ENCODE results near the gene MAPKAPK3. TPM values are rescaled to one million over a fixed set of nuclear protein-coding genes. Genes with fewer than 3 reads are reported as not detected.

The MAPKAPK3 gene
- total RNA-seq, 4 donors from 2014 or later = 21.3 to 37.8 (median 26.9) TPM

DNA sequence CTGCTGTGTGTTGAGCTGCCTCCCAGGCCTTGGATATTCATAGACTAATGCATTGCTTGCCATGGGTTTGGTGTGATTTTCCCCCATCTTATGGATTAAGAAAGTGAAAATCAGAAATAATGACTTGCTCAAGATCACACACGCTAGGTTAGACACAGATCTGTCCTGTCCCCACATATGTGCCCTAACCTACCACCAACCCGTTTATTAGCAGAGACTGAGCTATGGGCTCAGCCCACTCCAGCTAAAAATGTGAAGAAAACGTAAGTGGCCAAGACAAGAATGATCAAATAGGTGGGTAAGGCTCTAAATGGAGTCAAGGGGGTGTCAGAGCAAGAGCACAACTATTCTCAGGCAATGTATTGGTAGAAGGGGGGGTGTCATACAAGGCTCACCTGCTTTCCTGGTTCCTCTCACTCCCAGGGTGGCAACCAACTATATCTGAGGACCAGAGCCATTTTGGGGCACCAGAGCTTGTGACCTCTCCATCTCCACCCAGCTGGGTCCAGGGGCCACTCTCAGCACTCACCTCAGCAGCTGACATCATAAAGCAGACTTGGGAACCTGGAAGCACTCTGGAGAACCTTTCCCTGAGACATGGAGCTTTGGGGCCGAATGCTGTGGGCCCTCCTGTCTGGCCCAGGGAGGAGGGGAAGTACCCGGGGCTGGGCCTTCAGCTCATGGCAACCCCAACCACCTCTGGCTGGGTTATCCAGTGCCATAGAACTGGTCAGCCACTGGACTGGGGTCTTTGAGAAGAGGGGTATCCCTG lies 46.3 kb upstream of the MAPKAPK3 start:
- no peaks in the 10 kb centered on the region for H3K9me3 ChIP-seq
- 62 to 71% methylated on average over 3 of the region's 5 CpGs for whole genome bisulfite sequencing, 2 donors (ENCODE audit: low coverage in 1 of 2)
- peak overlapping the region in 3 of 4 donors; percentile 89 to 93 (median 91) for H3K27ac ChIP-seq
- in situ Hi-C loops (cut with MboI; ENCODE audit: low pct_ligation_motif_present in 1 of 4, low pct_unique_long_range_greater_than_20kb in 1 of 4, low sequenced_read_pairs in 3 of 4) (loop anchor here in 2 of 4 donors (5.0 to 25.0 kb wide), 2 partner anchors 42 to 208 kb away; partner anchors contain the start of genes CISH (in 1 of the 2), CYB561D2 (in 1 of the 2), NPRL2 (in 1 of the 2) and TMEM115 (in 1 of the 2)), intact Hi-C loops (cut with DNase I; ENCODE audit: low total_unique reads) (no loop called here)
- no peak for DNase-seq
- H3K4me1 ChIP-seq = peaks cover 8 to 33% (median 26%) of the 10 kb centered on the region in 4 donors
- no peaks in the 10 kb centered on the region for H3K27me3 ChIP-seq
- no peaks in the 10 kb centered on the region for H3K36me3 ChIP-seq
- no peak overlapping the region for H3K4me3 ChIP-seq
- TF ChIP-seq EP300 (IDR thresholded peaks at IDR 0.05; ENCODE audit: low read depth) (no peak), POLR2A (IDR thresholded peaks at IDR 0.05) (no peak), POLR2AphosphoS5 (IDR thresholded peaks at IDR 0.05) (no peak)
- TF ChIP-seq, protein P1, sequence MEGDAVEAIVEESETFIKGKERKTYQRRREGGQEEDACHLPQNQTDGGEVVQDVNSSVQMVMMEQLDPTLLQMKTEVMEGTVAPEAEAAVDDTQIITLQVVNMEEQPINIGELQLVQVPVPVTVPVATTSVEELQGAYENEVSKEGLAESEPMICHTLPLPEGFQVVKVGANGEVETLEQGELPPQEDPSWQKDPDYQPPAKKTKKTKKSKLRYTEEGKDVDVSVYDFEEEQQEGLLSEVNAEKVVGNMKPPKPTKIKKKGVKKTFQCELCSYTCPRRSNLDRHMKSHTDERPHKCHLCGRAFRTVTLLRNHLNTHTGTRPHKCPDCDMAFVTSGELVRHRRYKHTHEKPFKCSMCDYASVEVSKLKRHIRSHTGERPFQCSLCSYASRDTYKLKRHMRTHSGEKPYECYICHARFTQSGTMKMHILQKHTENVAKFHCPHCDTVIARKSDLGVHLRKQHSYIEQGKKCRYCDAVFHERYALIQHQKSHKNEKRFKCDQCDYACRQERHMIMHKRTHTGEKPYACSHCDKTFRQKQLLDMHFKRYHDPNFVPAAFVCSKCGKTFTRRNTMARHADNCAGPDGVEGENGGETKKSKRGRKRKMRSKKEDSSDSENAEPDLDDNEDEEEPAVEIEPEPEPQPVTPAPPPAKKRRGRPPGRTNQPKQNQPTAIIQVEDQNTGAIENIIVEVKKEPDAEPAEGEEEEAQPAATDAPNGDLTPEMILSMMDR (IDR thresholded peaks at IDR 0.05) = no peak

DNA sequence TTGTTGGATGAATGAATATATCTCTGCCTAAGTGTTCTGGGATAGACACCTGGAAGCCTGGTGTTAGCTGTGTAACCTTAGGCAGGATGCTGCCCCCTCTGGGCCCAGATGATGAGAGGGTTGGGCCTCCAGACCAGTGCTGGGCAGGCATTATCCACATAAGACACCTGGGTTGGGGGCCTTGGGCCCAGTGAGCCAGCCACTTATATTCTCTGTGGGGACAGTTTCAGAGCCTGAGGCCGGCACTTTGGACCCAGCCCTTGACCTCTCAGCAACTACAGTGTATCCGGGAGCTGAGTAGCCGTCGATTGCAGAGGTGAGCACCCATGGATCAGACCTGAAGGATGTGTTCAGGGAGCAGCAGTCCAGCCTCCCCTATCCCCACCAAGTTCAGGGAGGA lies 45.5 kb upstream of the MAPKAPK3 start:
- Histone ChIP-seq H3K4me1 (peaks cover 8 to 33% (median 25%) of the 10 kb centered on the region in 4 donors), H3K36me3 (no peaks in the 10 kb centered on the region), H3K4me3 (no peak overlapping the region), H3K9me3 (no peaks in the 10 kb centered on the region), H3K27me3 (no peaks in the 10 kb centered on the region), H3K27ac (peak overlapping the region in 1 of 4 donors; percentile 8)
- 85% methylated on average over 4 of the region's 4 CpGs; no CpG with 5 or more reads in 1 of the 2 donors for WGBS, 2 donors (ENCODE audit: low coverage in 1 of 2)
- intact Hi-C loops (cut with DNase I; ENCODE audit: low total_unique reads) = no loop called here
- TF ChIP-seq EP300 (IDR thresholded peaks at IDR 0.05; ENCODE audit: low read depth) (no peak), POLR2A (IDR thresholded peaks at IDR 0.05) (no peak), POLR2AphosphoS5 (IDR thresholded peaks at IDR 0.05) (no peak)
- no peak for DNase-seq
- in situ Hi-C loops (cut with MboI; ENCODE audit: low pct_ligation_motif_present in 1 of 4, low pct_unique_long_range_greater_than_20kb in 1 of 4, low sequenced_read_pairs in 3 of 4) = loop anchor here in 2 of 4 donors (5.0 to 25.0 kb wide), 2 partner anchors 41 to 209 kb away; partner anchors contain the start of genes CISH (in 1 of the 2), CYB561D2 (in 1 of the 2), NPRL2 (in 1 of the 2) and TMEM115 (in 1 of the 2)

DNA sequence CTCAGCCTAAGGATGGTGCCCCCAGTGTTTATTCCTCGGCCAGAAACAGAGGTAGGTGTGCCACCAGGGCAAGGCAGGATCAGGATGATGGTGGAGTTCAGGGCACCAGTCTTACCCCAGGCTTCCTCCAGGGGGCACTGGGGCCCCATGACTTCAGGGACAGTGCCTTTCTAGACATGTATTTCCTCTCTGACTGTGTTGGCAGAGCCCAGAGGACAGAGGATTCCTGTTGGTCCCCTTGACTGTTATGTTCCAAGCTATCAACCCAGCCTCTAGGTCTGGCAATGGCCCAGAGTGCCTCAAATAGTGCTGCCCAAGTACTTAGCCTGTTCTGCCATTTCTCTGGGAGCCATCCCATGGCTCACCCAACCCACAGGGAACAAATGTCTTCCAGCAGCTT lies 44.8 kb upstream of the MAPKAPK3 start:
- Histone ChIP-seq H3K4me3 (no peak overlapping the region), H3K9me3 (no peaks in the 10 kb centered on the region), H3K27me3 (no peaks in the 10 kb centered on the region), H3K27ac (peak overlapping the region; percentile 2 to 35 (median 12)), H3K4me1 (peaks cover 3 to 26% (median 19%) of the 10 kb centered on the region in 4 donors), H3K36me3 (no peaks in the 10 kb centered on the region)
- DNase-seq = peak; percentile 83
- in situ Hi-C loops (cut with MboI; ENCODE audit: low pct_ligation_motif_present in 1 of 4, low pct_unique_long_range_greater_than_20kb in 1 of 4, low sequenced_read_pairs in 3 of 4) = loop anchor here in 2 of 4 donors (5.0 to 25.0 kb wide), 2 partner anchors 40 to 210 kb away; partner anchors contain the start of genes CISH (in 1 of the 2), CYB561D2 (in 1 of the 2), NPRL2 (in 1 of the 2) and TMEM115 (in 1 of the 2)
- no peak for TF ChIP-seq POLR2AphosphoS5 (IDR thresholded peaks at IDR 0.05)
- TF ChIP-seq EP300 (IDR thresholded peaks at IDR 0.05; ENCODE audit: low read depth) = no peak
- no peak for TF ChIP-seq POLR2A (IDR thresholded peaks at IDR 0.05)
- TF ChIP-seq, protein P1 (IDR thresholded peaks at IDR 0.05) = peak; percentile 87 to 96 (median 91)
- 0% methylated on average over 1 of the region's 1 CpG; no CpG with 5 or more reads in 1 of the 2 donors for WGBS, 2 donors (ENCODE audit: low coverage in 1 of 2)
- intact Hi-C loops (cut with DNase I; ENCODE audit: low total_unique reads) = loop anchor here (1.0 kb wide), 1 partner anchor 42 kb away; no protein-coding TSS in a partner anchor

DNA sequence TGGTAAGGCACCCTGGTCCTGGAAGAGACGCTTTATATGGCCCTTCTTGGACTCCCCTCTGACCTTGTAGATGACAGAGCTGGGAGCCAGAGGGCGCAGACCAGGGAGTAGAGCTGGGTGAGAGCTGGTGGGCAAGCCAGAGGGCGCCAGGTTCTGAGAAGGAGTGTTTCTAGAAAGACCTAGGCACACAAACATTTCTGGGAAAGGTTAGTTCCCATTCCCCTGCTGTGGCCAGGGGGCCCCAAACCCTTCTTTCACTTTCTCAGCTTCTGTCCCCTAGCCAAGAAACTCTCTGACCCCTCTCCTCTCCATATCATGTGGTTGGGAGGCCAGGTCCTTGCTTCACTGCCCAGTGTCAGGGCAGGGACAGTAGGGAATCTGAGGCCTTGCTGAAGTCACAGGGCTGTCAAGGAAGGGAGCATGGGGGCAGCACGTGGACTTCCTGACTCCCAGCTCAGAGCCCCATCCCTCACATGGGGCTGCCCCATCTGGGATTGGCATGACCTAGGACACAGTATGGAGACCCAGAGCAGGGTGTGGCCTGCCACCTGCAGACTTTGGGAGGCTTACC lies 44.1 kb upstream of the MAPKAPK3 start:
- Histone ChIP-seq H3K9me3 (no peaks in the 10 kb centered on the region), H3K27me3 (no peaks in the 10 kb centered on the region), H3K4me1 (peaks cover 2 to 21% (median 14%) of the 10 kb centered on the region in 4 donors), H3K4me3 (no peak overlapping the region), H3K27ac (peak overlapping the region in 3 of 4 donors; percentile 2 to 16 (median 9)), H3K36me3 (no peaks in the 10 kb centered on the region)
- DNase-seq = no peak
- intact Hi-C loops (cut with DNase I; ENCODE audit: low total_unique reads) = loop anchor here (1.0 kb wide), 1 partner anchor 41 kb away; no protein-coding TSS in a partner anchor
- no peak for TF ChIP-seq EP300 (IDR thresholded peaks at IDR 0.05; ENCODE audit: low read depth)
- TF ChIP-seq, protein P1 (IDR thresholded peaks at IDR 0.05) = no peak
- no peak for TF ChIP-seq POLR2A (IDR thresholded peaks at IDR 0.05)
- no peak for TF ChIP-seq POLR2AphosphoS5 (IDR thresholded peaks at IDR 0.05)
- in situ Hi-C loops (cut with MboI; ENCODE audit: low pct_ligation_motif_present in 1 of 4, low pct_unique_long_range_greater_than_20kb in 1 of 4, low sequenced_read_pairs in 3 of 4) = loop anchor here in 2 of 4 donors (5.0 to 25.0 kb wide), 2 partner anchors 39 to 211 kb away; partner anchors contain the start of genes CISH (in 1 of the 2), CYB561D2 (in 1 of the 2), NPRL2 (in 1 of the 2) and TMEM115 (in 1 of the 2)
- WGBS, 2 donors (ENCODE audit: low coverage in 1 of 2) = 79% methylated on average over 4 of the region's 4 CpGs; no CpG with 5 or more reads in 1 of the 2 donors
